NCI-H2029 (cell line): ENCODE measurements around the gene SLC38A10.

Experiments used
- DNase-seq: peaks from one replicate; lab custom pipeline; 2025; lab: John Stamatoyannopoulos, UW

SLC38A10 gene

GRCh38 chr17:81202318-81202717 lies 92.8 kb downstream of the SLC38A10 start:
- no peak for DNase-seq

GRCh38 chr17:81200695-81201580 lies 94.2 kb downstream of the SLC38A10 start:
- no peak for DNase-seq

GRCh38 chr17:81200201-81200600 lies 94.9 kb downstream of the SLC38A10 start:
- DNase-seq, result no peak

GRCh38 chr17:81199482-81199830 lies 95.7 kb downstream of the SLC38A10 start:
- no peak for DNase-seq

GRCh38 chr17:81198826-81199481 lies 96.2 kb downstream of the SLC38A10 start:
- DNase-seq, result no peak

- DNase-seq, result no peak
Observed at GRCh38 chr17:81197831-81198490, 97.1 kb downstream of the SLC38A10 start.

- DNase-seq, result no peak
Observed at GRCh38 chr17:81197409-81197795, 97.7 kb downstream of the SLC38A10 start.

GRCh38 chr17:81196505-81197408 lies 98.3 kb downstream of the SLC38A10 start:
- DNase-seq, result no peak

GRCh38 chr17:81195941-81196495 lies 99.1 kb downstream of the SLC38A10 start:
- no peak for DNase-seq
